ENCODE results near the gene BAMBI. TPM values are rescaled to one million over a fixed set of nuclear protein-coding genes. Genes with fewer than 3 reads are reported as not detected.

The BAMBI gene
- total and polyA plus RNA-seq, 8 donors: 2.3 to 7.9 (median 3.8) TPM

DNA sequence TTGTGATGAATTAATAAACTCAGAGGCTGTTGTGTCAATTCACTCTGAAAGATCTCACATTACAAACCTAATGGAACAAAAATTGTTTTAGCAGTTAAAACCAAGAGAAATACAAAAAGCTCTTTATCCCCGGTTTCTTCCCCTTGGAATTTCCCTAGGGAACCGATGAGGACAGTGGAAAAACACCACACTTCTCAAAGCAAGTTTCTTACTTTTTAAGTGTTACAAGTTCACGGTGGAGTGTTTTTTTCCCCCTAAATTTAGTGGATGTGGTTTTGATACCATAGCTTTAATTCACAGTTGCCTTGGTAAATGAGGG is 10.3 kb downstream of the BAMBI start:
- H3K4me3 ChIP-seq: no peak overlapping the region
- intact Hi-C loops (cut with DNase I): no loop called here
- 63 to 76% methylated on average over 3 of the region's 3 CpGs for WGBS, 2 donors
- no peaks in the 10 kb centered on the region for H3K36me3 ChIP-seq
- TF ChIP-seq, protein P1, sequence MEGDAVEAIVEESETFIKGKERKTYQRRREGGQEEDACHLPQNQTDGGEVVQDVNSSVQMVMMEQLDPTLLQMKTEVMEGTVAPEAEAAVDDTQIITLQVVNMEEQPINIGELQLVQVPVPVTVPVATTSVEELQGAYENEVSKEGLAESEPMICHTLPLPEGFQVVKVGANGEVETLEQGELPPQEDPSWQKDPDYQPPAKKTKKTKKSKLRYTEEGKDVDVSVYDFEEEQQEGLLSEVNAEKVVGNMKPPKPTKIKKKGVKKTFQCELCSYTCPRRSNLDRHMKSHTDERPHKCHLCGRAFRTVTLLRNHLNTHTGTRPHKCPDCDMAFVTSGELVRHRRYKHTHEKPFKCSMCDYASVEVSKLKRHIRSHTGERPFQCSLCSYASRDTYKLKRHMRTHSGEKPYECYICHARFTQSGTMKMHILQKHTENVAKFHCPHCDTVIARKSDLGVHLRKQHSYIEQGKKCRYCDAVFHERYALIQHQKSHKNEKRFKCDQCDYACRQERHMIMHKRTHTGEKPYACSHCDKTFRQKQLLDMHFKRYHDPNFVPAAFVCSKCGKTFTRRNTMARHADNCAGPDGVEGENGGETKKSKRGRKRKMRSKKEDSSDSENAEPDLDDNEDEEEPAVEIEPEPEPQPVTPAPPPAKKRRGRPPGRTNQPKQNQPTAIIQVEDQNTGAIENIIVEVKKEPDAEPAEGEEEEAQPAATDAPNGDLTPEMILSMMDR (IDR thresholded peaks at IDR 0.05): no peak
- H3K9me3 ChIP-seq: no peaks in the 10 kb centered on the region
- no peaks in the 10 kb centered on the region for H3K27me3 ChIP-seq
- ATAC-seq (no peak), DNase-seq (no peak), FAIRE-seq (no peak)
- no peak overlapping the region for H3K27ac ChIP-seq
- H3K4me1 ChIP-seq: no peaks in the 10 kb centered on the region

DNA sequence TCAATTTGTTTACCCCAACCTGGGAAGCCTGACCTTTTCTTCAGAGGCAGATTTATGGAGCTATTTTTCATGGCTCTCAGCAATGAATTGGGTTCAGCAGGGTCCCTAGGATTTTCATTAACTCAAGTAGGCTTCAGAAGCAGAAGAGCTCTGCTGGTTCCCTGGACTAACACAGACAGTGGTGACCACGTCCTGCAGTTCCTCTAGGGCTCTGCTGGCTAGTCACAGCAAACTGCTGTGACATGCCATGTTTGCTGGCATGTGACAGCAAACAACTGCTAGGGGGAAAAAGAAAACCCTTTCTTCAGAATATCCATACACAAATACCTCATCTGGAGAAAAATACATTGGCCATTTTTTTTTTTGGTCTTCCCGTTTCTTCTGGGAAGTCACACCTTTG is 13.2 kb downstream of the BAMBI start:
- no peak overlapping the region for H3K27ac ChIP-seq
- FAIRE-seq (no peak), ATAC-seq (no peak), DNase-seq (no peak)
- no peaks in the 10 kb centered on the region for H3K36me3 ChIP-seq
- intact Hi-C loops (cut with DNase I): no loop called here
- H3K27me3 ChIP-seq: no peaks in the 10 kb centered on the region
- 63 to 67% methylated on average over 2 of the region's 2 CpGs for WGBS, 2 donors
- H3K9me3 ChIP-seq: no peaks in the 10 kb centered on the region
- no peak overlapping the region for H3K4me3 ChIP-seq
- TF ChIP-seq, protein P1 (IDR thresholded peaks at IDR 0.05): no peak
- H3K4me1 ChIP-seq: no peaks in the 10 kb centered on the region

DNA sequence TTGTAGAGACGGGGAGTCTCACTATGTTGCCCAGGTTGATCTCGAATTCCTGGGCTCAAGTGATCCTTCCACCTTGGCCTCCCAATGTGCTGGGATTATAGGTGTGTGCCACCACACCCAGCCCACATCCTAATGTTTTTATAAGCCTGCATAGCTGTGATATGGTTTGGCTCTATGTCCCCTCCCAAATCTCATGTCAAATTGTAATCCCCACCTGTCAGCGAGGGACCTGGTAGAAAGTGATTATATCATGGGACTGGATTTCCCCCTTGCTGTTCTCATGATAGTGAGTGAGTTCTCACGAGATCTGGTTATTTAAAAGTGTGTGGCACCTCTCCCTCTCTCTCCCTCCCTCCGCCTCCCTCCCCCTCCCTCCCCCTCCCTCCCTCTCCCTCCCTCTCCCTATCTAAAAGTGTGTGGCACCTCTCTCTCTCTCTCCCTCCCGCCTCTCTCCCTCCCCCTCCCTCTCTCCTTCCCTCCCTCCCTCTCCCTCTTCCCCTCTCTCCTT is 13.9 kb downstream of the BAMBI start:
- FAIRE-seq: no peak
- Histone ChIP-seq H3K27me3 (no peaks in the 10 kb centered on the region), H3K4me3 (no peak overlapping the region)

DNA sequence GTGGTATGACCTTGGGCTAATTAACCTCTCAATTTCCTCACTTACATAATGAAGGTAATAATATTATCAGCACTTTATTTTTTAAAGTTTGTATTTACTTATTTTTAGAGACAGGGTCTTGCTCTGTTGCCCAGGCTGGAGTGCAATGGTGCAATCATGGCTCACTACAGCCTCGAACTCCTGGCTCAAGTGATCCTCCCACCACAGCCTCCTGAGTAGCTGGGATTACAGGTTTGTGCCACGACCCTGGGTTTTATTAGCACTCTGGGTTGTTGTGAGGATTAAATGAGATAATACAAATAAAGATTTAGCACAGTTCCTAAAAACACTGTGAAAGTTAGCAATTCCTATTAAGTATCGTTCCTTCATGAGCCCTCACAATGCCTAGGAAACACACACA is 14.7 kb downstream of the BAMBI start:
- WGBS, 2 donors: 65 to 66% methylated on average over 3 of the region's 3 CpGs
- Histone ChIP-seq H3K36me3 (no peaks in the 10 kb centered on the region), H3K27ac (no peak overlapping the region), H3K4me3 (no peak overlapping the region), H3K9me3 (no peaks in the 10 kb centered on the region), H3K4me1 (no peaks in the 10 kb centered on the region), H3K27me3 (no peaks in the 10 kb centered on the region)
- ATAC-seq (no peak), FAIRE-seq (no peak), DNase-seq (no peak)
- TF ChIP-seq, protein P1 (IDR thresholded peaks at IDR 0.05): no peak
- intact Hi-C loops (cut with DNase I): no loop called here

More for the DNA sequence above, 13.9 kb downstream of the BAMBI start:
- Histone ChIP-seq H3K4me1 (no peaks in the 10 kb centered on the region), H3K27ac (no peak overlapping the region), H3K36me3 (no peaks in the 10 kb centered on the region), H3K9me3 (no peaks in the 10 kb centered on the region)
- intact Hi-C loops (cut with DNase I): no loop called here
- TF ChIP-seq, protein P1 (IDR thresholded peaks at IDR 0.05): no peak
- 78 to 85% methylated on average over 4 to 5 of the region's 6 CpGs for whole genome bisulfite sequencing, 2 donors
- no peak for DNase-seq
- no peak for ATAC-seq

DNA sequence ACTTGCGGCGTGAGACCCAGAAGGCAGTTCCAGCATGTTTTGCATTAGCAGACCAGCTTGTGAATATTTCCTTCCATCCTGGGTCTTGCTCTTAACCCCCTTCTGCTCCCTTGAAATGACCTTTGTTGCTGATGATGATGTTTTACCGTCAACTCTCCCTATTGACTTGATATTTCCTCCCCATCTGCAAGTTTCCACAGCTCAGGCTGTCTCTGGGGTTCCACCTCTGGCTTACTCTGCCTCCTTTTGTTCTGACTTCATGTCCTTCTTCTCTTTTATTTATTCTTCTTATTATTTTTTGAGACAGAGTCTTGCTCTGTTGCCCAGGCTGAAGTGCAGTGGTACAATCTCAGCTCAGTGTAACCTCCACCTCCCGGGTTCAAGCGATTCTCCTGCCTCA is 17.2 kb downstream of the BAMBI start:
- Histone ChIP-seq H3K9me3 (no peaks in the 10 kb centered on the region), H3K27ac (no peak overlapping the region), H3K4me3 (no peak overlapping the region), H3K36me3 (no peaks in the 10 kb centered on the region), H3K4me1 (no peaks in the 10 kb centered on the region), H3K27me3 (no peaks in the 10 kb centered on the region)
- no peak for DNase-seq
- no peak for FAIRE-seq
- no peak for ATAC-seq
- TF ChIP-seq, protein P1 (IDR thresholded peaks at IDR 0.05): no peak
- 86 to 93% methylated on average over 5 of the region's 5 CpGs for WGBS, 2 donors
- intact Hi-C loops (cut with DNase I): no loop called here

All from pancreas (tissue), 10 donors.